ENCODE data around the gene PRCD.
"Not testable (repeated sequence)": the region's sequence is repeated elsewhere in the genome, so short reads cannot be mapped to it uniquely, and the experiment has no call there.

Gene PRCD

GRCh38 chr17:76506408-76507345, 33.2 kb upstream of the PRCD start:
- DNase-seq: peak; percentile 93

- DNase-seq: not testable (repeated sequence)
These were observed 31.3 kb upstream of the PRCD start for GRCh38 chr17:76508472-76509063.

- no peak for DNase-seq
These were observed 29.0 kb upstream of the PRCD start for GRCh38 chr17:76510831-76511244.

GRCh38 chr17:76511668-76512365, 28.0 kb upstream of the PRCD start:
- DNase-seq: no peak

- no peak for DNase-seq
These were observed 27.2 kb upstream of the PRCD start for GRCh38 chr17:76512366-76513305.

GRCh38 chr17:76513306-76513692, 26.5 kb upstream of the PRCD start:
- no peak for DNase-seq

GRCh38 chr17:76514355-76514754, 25.5 kb upstream of the PRCD start:
- DNase-seq: not testable (repeated sequence)

- DNase-seq: peak; percentile 72
These were observed 24.4 kb upstream of the PRCD start for GRCh38 chr17:76515274-76515949.

GRCh38 chr17:76517638-76518038, 22.2 kb upstream of the PRCD start:
- DNase-seq: no peak

GRCh38 chr17:76519048-76519966, 20.5 kb upstream of the PRCD start:
- DNase-seq: no peak

- DNase-seq: no peak
These were observed 18.6 kb upstream of the PRCD start for GRCh38 chr17:76521262-76521661.

GRCh38 chr17:76521683-76522082, 18.2 kb upstream of the PRCD start:
- not testable (repeated sequence) for DNase-seq

- peak; percentile 88 for DNase-seq
These were observed 16.5 kb upstream of the PRCD start for GRCh38 chr17:76523084-76524037.

GRCh38 chr17:76524598-76525512, 15.0 kb upstream of the PRCD start:
- DNase-seq: no peak

GRCh38 chr17:76525513-76525833, 14.4 kb upstream of the PRCD start:
- not testable (repeated sequence) for DNase-seq

- not testable (repeated sequence) for DNase-seq
These were observed 12.8 kb upstream of the PRCD start for GRCh38 chr17:76527016-76527415.

- no peak for DNase-seq
These were observed 12.3 kb upstream of the PRCD start for GRCh38 chr17:76527430-76528111.

GRCh38 chr17:76528156-76528527, 11.7 kb upstream of the PRCD start:
- DNase-seq: no peak
